Stimulated activated CD8-positive, alpha-beta memory T cell treated with anti-CD3 and anti-CD28 coated beads, Interleukin-7, amount 100 ng/mL, for 48 hours (primary cell): Measurements from ENCODE around the gene PTPN14.

Source experiments
- DNase-seq, 2 donors: peaks; one replicate each; pipeline ENCODE4 v3.0.0-alpha.2; 2020; ENCODE audit warnings: low read depth in 1 of 2; ENCODE audit errors: extremely low read depth in 1 of 2

Gene PTPN14

GRCh38 chr1:214380396-214380795 is 171.0 kb downstream of the PTPN14 start:
- DNase-seq, result no peak

- no peak for DNase-seq
These were observed 172.0 kb downstream of the PTPN14 start for GRCh38 chr1:214379236-214379970.

- DNase-seq, result no peak
These were observed 172.9 kb downstream of the PTPN14 start for GRCh38 chr1:214378492-214378891.

- DNase-seq, result no peak
These were observed 173.5 kb downstream of the PTPN14 start for GRCh38 chr1:214377886-214378285.

DNA sequence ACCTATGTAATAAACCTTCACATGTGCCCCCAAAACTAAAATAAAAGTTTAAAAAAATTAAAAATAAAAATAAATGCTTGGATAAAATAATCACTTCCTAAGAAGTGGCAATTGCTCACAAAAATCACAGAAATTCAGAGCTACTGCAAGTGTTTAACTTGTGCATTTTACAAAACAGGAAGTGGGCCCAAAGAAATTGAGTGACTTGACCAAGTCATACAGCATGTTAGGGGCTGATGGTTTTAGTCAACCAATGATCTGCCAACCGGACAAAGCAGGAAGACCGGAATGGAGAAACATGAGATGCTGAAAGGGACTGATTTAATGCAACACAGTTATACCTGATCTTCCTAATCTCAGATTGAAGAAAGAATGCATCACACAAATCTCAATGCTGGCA is 173.9 kb downstream of the PTPN14 start:
- no peak for DNase-seq

GRCh38 chr1:214372092-214372491 is 179.3 kb downstream of the PTPN14 start:
- DNase-seq, result no peak

DNA sequence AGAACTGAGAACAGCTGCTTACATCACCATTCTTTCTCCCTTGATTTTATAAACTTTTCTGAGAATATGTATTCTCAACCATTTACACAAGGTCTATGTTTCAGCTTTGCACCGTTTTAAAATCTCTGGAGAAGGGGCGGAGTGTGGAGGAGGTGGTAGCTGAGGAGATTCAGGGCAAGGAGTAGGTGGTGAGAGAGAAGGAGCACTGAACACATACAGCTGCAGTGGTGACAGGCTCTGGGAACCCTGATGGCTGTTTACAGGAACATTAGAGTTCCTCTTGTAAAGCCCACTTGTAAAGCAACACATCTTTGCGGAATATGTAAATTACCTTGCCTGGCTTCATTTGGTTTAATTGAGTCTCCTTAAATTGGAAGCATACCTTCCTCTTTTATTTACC is 180.8 kb downstream of the PTPN14 start:
- no peak for DNase-seq

- DNase-seq, result no peak
These were observed 182.0 kb downstream of the PTPN14 start for GRCh38 chr1:214369364-214369763.

DNA sequence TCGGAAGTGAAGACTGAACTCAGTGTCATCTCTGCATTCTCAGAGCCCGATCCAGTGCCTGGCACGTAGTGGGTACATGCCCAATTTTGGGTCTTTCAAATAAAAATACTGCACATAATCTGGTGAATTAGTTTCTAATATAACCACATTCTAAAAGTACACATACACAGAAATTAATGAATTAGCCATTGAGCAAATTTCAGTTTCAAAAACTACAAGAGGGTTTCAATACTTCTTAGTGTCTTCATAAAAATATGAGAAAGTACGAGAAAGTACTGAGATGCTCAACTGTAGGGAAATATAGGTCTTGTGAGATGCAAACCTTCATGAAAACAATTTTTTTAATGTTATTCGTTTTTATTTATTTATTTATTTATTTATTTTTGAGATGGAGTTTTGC is 183.6 kb downstream of the PTPN14 start:
- DNase-seq, result no peak

GRCh38 chr1:214364786-214365295 is 186.6 kb downstream of the PTPN14 start:
- DNase-seq, result no peak

DNA sequence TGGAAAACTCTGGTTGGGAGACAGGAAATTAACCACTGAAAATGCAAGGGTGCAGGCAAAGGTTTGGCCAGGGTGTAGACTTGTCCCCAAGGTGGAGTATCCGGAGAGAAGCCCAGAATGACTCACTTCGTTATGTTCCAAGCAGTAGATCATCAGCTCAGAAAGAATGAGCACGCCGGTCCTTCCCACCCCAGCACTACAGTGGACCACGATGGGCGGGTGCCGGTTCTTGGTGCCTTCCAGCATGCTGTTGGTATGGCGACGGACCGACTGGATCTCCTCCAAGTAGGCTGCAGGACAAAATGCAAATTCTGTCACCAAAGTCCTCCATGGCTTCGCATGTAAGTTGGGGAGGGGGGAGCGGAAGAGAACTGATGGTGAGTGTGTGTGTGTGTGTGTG is 187.0 kb downstream of the PTPN14 start:
- DNase-seq, result no peak

DNA sequence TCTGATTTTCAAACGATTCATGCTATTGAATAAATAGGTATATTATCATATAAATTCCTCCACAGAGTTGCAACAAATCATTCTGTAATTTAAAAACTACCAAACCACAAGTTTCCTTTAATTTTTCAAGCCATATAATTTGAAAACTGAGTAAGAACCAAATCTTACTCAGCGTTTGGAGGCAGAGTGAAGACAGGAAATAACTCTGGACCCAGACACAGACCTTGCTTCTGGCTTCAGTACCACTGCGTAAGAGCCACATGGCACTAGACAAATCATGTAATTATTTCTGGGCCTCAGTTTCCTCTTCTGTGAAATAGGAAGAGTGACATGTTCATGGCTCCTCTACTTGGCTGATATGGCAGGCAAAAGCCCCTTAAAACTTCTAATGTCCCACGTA is 188.0 kb downstream of the PTPN14 start:
- no peak for DNase-seq

DNA sequence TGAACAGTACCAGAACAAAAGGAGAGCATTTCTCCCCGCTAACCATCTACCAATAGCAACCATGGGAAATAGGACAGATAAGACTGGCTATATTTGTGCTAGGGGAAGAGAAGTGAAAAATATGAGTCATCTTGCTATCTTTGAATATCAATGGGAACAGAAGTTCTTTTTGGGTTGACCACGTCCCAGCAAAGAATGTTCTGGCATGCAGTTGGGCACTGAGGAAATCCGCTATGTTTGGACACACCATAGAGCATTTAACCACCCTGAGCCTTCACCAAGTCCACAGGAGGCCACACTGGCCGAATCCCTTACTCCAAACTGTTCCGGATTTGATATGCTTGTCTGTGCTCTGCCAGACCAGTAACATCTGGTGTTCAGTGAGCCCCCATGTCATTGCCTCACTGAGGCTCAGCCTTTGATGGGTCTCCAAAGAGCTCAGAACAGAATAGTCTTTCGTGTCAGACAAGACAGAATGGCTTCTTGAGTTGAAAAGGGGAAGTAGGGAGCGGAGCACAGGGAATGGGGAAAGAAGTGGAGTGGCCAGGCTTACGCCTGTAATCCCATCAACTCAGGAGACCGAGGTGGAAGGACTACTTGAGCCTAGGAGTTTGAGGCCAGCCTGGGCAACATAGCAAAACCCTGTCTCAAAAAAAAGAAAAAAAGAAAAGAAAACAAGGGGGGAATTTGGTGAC is 189.1 kb downstream of the PTPN14 start:
- no peak for DNase-seq

- no peak for DNase-seq
These were observed 189.8 kb downstream of the PTPN14 start for GRCh38 chr1:214361636-214362035.

GRCh38 chr1:214360525-214361164 is 190.8 kb downstream of the PTPN14 start:
- DNase-seq, result no peak

- DNase-seq, result no peak
These were observed 191.3 kb downstream of the PTPN14 start for GRCh38 chr1:214360116-214360515.

DNA sequence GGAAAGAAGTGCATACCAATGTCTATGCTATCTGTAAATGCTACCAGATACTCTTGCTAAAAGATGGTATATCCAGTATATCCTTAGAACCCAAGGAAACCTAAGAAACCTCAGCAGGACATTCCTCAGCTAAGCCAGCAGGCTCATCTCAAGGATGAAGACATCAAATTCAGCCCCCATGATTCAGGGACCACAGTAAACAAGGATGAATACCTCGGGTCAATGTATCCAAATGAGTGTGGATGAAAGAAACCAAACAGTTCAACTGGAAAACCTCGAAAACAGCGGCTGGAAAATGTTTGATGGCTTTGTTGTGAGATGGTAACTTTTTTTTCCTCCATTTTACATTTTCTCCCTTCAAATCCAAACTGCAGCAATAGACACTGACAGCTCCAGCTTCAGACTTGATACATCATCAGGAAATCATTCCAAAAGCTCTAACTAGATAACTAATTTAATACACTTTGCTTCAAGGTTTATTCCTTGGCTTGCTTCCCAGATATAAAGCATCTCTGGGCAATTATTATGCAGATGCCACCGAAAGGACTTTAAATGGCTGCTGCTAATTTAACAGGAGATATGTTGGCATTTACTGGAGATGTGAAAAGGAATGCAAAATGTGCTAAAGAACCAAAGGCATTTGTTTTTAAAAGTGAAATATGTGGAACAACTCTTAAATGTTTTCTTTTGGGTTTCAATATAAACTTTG is 196.8 kb downstream of the PTPN14 start:
- no peak for DNase-seq

- DNase-seq, result no peak
These were observed 198.6 kb downstream of the PTPN14 start for GRCh38 chr1:214352838-214353237.

DNA sequence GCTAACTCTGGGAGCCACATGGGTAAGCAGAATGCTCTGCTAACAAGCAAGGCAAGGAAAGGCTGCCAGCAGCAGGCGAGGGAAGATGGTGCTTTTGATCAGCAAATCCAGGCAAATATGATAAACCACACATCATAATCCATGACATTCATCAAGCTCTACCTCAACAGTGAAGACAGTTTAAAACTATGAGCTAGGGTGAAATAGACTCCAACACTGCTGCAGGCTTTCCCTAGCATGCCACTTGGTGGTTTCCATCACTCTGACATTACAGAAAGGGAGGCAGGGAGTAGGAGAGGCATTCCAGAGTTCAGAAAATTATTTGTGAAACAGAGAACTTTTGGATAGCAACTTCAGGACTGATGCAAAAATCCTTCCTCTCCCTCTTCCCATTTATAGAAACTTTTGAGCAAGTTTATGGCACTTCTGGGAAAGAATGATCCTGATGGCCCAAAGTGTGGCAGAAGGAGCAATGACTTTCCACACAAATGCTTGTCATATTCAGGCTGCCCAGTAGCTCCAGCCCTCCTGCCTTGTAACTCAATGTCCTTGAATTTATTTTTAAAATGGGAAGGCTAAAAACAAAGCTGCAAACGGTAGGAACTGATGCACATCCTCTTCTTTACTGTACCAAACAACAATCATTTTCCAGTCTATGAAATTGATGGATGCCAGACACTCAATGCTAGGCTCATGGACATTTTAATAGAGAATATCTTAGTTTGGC is 199.7 kb downstream of the PTPN14 start:
- DNase-seq, result no peak

- no peak for DNase-seq
These were observed 201.6 kb downstream of the PTPN14 start for GRCh38 chr1:214349781-214350180.

DNA sequence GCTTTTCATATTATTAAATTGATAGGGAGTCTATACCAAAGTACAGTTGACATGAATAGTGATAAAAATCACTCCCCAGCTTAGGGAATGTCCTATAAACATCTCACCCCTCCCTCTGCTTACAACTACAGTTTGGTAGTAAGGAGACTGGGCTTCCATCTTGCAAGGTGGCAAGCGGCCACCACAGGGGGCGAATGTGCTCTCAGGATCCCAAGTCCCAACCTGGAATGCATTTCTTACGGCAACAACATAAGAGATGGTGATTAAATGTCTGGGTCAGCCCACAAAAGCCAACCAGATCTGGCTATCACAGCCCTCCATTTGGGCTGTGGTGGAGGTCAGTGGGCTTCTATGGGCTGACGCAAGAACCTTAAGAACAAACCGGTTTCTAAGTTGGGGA is 202.4 kb downstream of the PTPN14 start:
- DNase-seq, result no peak
